ENCODE results near the gene SHISA2.

The SHISA2 gene

GRCh38 chr13:26016189-26016588 lies 35.6 kb downstream of the SHISA2 start:
- DNase-seq (ENCODE audit: low spot score): no peak
- H3K27me3 ChIP-seq (ENCODE audit: insufficient read depth, poor library complexity, severe bottlenecking): no peaks in the 10 kb centered on the region
- H3K9me3 ChIP-seq (ENCODE audit: severe bottlenecking): no peaks in the 10 kb centered on the region
- peaks cover 15% of the 10 kb centered on the region for H3K4me1 ChIP-seq (ENCODE audit: insufficient read depth, poor library complexity, severe bottlenecking)
- no peaks in the 10 kb centered on the region for H3K36me3 ChIP-seq (ENCODE audit: low read depth)
- no peak for ATAC-seq (ENCODE audit: low read depth)
- no peak overlapping the region for H3K4me3 ChIP-seq (ENCODE audit: severe bottlenecking)
- no peak for TF ChIP-seq CTCF (IDR thresholded peaks at IDR 0.05; ENCODE audit: poor library complexity, severe bottlenecking)
- no peak overlapping the region for H3K27ac ChIP-seq (ENCODE audit: poor library complexity, severe bottlenecking)

- H3K27me3 ChIP-seq (ENCODE audit: insufficient read depth, poor library complexity, severe bottlenecking): no peaks in the 10 kb centered on the region
- H3K9me3 ChIP-seq (ENCODE audit: severe bottlenecking): no peaks in the 10 kb centered on the region
- H3K4me3 ChIP-seq (ENCODE audit: severe bottlenecking): no peak overlapping the region
- H3K36me3 ChIP-seq (ENCODE audit: low read depth): no peaks in the 10 kb centered on the region
- H3K27ac ChIP-seq (ENCODE audit: poor library complexity, severe bottlenecking): no peak overlapping the region
- H3K4me1 ChIP-seq (ENCODE audit: insufficient read depth, poor library complexity, severe bottlenecking): peaks cover 12% of the 10 kb centered on the region
- ATAC-seq (ENCODE audit: low read depth) (no peak), DNase-seq (ENCODE audit: low spot score) (no peak)
- no peak for TF ChIP-seq CTCF (IDR thresholded peaks at IDR 0.05; ENCODE audit: poor library complexity, severe bottlenecking)
Observed at GRCh38 chr13:26015271-26016125, 36.3 kb downstream of the SHISA2 start.

GRCh38 chr13:26012995-26013394 lies 38.8 kb downstream of the SHISA2 start:
- no peak for TF ChIP-seq CTCF (IDR thresholded peaks at IDR 0.05; ENCODE audit: poor library complexity, severe bottlenecking)
- H3K27me3 ChIP-seq (ENCODE audit: insufficient read depth, poor library complexity, severe bottlenecking): no peaks in the 10 kb centered on the region
- ATAC-seq (ENCODE audit: low read depth): no peak

GRCh38 chr13:26011996-26012821 lies 39.6 kb downstream of the SHISA2 start:
- H3K9me3 ChIP-seq (ENCODE audit: severe bottlenecking): no peaks in the 10 kb centered on the region
- DNase-seq (ENCODE audit: low spot score): no peak
- H3K36me3 ChIP-seq (ENCODE audit: low read depth): no peaks in the 10 kb centered on the region
- no peak overlapping the region for H3K4me3 ChIP-seq (ENCODE audit: severe bottlenecking)
- TF ChIP-seq CTCF (IDR thresholded peaks at IDR 0.05; ENCODE audit: poor library complexity, severe bottlenecking): no peak
- H3K27me3 ChIP-seq (ENCODE audit: insufficient read depth, poor library complexity, severe bottlenecking): no peaks in the 10 kb centered on the region
- no peaks in the 10 kb centered on the region for H3K4me1 ChIP-seq (ENCODE audit: insufficient read depth, poor library complexity, severe bottlenecking)
- ATAC-seq (ENCODE audit: low read depth): no peak
- no peak overlapping the region for H3K27ac ChIP-seq (ENCODE audit: poor library complexity, severe bottlenecking)

More at GRCh38 chr13:26012995-26013394, 38.8 kb downstream of the SHISA2 start:
- Histone ChIP-seq H3K36me3 (ENCODE audit: low read depth) (no peaks in the 10 kb centered on the region), H3K9me3 (ENCODE audit: severe bottlenecking) (no peaks in the 10 kb centered on the region), H3K4me1 (ENCODE audit: insufficient read depth, poor library complexity, severe bottlenecking) (no peaks in the 10 kb centered on the region), H3K27ac (ENCODE audit: poor library complexity, severe bottlenecking) (no peak overlapping the region), H3K4me3 (ENCODE audit: severe bottlenecking) (no peak overlapping the region)
- DNase-seq (ENCODE audit: low spot score): no peak
